ENCODE results near the gene RGL2.
A peak's percentile ranks its signal among the peaks of the same experiment; 100 is the strongest.
"Not testable (repeated sequence)": the region's sequence is repeated elsewhere in the genome, so short reads cannot be mapped to it uniquely, and the experiment has no call there.

The RGL2 gene, protein sequence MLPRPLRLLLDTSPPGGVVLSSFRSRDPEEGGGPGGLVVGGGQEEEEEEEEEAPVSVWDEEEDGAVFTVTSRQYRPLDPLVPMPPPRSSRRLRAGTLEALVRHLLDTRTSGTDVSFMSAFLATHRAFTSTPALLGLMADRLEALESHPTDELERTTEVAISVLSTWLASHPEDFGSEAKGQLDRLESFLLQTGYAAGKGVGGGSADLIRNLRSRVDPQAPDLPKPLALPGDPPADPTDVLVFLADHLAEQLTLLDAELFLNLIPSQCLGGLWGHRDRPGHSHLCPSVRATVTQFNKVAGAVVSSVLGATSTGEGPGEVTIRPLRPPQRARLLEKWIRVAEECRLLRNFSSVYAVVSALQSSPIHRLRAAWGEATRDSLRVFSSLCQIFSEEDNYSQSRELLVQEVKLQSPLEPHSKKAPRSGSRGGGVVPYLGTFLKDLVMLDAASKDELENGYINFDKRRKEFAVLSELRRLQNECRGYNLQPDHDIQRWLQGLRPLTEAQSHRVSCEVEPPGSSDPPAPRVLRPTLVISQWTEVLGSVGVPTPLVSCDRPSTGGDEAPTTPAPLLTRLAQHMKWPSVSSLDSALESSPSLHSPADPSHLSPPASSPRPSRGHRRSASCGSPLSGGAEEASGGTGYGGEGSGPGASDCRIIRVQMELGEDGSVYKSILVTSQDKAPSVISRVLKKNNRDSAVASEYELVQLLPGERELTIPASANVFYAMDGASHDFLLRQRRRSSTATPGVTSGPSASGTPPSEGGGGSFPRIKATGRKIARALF
- 92.9 to 117 reads per million in 2 donors for total RNA-seq

GRCh38 chr6:33298773-33299236 lies at the start of gene RGL2:
Gene RGL2, minus strand, starts transcription at chr6:33298942. Its CDS starts 332 bp downstream, at chr6:33298610.
- DNase-seq: peak; percentile 53

DNA sequence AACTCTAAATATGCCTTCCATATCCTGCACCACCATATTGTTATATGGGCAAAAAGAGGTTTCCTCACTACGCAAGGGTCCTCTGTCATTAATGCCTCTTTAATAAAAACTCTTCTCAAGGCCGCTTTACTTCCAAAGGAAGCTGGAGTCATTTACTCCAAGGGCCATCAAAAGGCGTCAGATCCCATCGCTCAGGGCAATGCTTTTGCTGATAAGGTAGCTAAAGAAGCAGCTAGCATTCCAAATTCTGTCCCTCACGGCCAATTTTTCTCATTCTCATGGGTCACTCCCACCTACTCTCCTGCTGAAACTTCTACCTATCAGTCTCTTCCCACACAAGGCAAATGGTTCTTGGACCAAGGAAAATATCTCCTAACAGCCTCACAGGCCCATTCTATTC lies 49.1 kb upstream of the RGL2 start:
- DNase-seq: no peak

GRCh38 chr6:33346972-33347371 lies 48.2 kb upstream of the RGL2 start:
- not testable (repeated sequence) for DNase-seq

DNA sequence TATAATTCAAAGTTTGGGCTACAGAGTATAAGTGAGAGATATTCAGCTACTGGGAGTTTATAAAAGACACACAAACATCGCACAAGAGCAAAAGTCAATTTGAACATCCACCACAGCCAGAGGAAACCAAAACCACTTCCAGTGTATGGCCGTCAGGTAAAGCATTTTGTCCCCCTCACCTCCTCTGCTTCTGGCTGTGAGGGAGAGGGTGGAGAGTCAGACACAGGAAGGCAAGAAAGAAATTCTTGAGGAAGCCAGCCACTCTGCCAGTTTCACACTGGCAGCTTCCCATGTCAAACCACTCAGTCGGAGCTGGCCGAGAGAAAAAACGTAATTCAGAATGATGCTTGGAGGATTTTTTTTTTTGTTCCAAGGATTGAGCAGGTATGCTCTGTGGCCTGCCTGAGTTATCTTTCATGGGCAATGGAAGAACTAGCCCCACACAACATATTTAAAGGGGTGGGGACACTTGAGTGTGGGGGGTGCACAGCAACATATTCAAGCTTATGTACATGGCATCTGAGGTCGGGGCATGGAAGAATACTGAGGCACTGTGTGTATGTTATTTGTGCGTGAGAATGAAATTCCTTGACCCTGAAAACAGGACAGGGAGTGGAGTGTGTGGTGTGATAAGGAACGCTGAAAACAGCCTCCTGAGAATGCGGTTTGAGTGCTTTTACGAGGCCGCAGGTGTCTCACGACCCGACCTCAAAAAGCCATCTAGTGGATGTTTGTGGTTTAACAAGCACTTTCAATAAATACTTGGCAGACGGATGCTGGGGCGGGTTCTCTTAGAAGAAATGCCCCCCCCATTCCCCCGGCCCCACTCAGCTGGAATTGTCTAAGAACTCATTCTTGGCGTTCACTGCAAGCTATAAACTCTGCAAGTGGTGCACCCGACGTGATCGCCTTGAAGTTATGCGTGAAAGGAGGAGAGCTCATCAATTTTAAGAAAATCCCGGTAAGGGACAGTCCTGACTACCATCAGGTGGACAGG lies 46.3 kb upstream of the RGL2 start:
- DNase-seq: no peak

DNA sequence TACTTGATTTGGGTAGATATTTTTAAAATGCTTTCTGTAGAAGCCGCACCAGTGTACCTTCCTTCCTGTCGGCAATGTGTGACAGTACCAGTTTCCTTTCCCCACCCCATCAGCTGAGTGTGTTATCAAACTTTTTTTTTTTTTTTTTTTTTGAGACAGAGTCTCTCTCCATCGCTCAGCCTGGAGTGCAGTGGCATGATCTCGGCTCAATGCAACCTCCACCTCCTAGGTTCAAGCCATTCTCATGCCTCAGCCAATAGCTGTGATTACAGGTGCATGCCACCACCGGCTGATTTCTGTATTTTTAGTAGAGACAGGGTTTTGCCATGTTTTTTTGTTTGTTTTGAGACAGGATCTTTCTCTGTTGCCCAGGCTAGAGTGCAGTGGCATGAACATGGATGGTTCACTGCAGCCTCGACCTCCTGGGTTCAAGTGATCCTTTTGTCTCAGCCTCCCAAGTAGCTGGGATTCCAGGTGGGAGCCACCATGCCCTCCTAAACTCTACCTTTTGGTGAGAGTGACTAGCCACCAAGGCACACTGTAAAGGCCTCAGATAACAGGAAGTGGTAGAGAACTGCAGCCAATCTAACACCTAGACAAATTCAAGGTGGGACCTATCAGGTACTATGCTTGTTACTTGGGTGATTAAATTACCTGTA lies 45.3 kb upstream of the RGL2 start:
- no peak for DNase-seq

DNA sequence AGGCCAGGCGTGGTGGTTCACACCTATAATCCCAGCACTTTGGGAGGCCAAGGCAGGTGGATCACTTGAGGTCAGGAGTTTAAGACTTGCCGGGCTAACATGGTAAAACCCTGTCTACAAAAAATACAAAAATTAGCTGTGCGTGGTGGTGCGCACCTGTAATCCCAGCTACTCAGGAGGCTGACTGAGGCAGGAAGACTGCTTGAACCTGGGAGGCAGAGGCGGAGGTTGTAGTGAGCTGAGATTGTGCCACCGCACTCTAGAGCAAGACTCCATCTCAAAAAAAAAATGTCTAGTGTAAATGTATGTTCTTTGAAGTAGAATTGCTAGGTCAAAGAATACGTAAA lies 44.8 kb upstream of the RGL2 start:
- DNase-seq: not testable (repeated sequence)

GRCh38 chr6:33339193-33339592 lies 40.5 kb upstream of the RGL2 start:
- no peak for DNase-seq

DNA sequence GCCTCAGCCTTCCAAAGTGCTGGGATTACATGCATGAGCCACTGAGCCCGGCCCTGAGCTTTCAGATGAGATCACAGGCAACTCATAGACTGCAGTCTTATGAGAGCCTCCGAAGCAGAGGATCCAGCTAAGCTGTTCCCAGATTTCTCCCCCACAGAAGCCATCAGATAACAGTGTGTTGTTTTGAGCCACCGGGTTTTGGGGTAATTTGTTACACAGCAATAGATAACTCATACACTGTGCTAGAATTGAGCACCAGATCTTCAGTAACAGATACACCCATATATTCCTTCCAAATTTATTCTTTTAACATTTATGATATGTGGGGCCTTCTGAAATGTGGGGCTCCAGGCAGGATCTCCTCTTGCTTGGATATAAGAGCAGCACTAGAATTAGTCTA lies 37.8 kb upstream of the RGL2 start:
- DNase-seq: no peak

DNA sequence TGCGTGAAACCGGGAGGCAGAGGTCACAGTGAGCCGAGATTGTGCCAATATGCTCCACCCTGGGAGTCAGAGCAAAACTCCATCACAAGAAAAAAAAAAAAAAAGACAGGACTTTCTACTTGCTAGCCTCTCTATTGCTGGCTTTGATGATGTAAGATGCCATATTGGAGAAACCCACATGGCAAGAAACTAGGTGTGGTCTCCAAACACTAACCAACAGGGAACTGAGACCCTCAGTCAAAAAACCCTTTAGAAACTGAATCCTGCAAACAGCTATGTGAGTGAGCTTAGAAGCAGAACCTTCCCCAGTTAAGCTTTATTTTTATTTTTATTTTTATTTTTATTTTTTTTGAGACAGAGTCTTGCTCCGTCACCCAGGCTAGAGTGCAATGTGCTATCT lies 37.2 kb upstream of the RGL2 start:
- DNase-seq: no peak

DNA sequence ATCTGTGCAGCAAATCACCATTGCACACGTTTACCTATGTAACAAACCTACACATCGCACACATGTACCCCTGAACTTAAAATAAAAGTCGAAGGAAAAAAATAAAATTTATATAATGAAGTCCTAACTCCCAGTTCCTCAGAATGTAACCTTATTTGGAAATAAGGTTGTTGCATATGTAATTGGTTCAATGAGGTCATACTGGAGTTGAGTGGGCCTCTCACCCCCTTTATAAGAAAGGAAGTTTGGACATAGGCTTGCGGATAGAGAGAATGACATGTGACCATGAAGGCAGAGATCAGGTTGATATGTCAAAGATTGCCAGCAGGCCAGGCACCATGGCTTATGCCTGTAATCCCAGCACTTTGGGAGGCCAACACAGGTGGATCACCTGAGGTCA lies 34.9 kb upstream of the RGL2 start:
- no peak for DNase-seq

DNA sequence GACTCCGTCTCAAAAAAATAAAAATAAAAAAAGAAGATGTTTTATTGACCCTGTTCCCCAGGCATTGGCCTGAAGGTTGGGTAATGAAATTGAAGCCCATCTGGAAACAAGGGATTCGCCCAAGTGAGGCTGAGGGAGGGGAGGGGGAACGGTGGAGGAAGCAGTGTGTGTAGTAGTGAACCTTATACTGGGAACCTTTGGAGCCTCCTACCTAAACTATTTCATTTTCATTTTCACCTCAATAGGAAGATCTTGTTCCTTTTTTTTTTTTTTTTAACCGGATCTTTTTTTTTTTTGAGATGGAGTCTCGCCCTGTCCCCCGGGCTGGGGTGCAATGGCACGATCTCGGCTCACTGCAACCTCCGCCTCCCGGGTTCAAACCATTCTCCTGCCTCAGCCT lies 32.0 kb upstream of the RGL2 start:
- no peak for DNase-seq

GRCh38 chr6:33329058-33329457 lies 30.3 kb upstream of the RGL2 start:
- no peak for DNase-seq

- DNase-seq: no peak
These were observed 25.4 kb upstream of the RGL2 start for GRCh38 chr6:33324125-33324524.

- DNase-seq: no peak
These were observed 24.8 kb upstream of the RGL2 start for GRCh38 chr6:33323623-33323948.

GRCh38 chr6:33321227-33321626 lies 22.5 kb upstream of the RGL2 start:
- no peak for DNase-seq

DNA sequence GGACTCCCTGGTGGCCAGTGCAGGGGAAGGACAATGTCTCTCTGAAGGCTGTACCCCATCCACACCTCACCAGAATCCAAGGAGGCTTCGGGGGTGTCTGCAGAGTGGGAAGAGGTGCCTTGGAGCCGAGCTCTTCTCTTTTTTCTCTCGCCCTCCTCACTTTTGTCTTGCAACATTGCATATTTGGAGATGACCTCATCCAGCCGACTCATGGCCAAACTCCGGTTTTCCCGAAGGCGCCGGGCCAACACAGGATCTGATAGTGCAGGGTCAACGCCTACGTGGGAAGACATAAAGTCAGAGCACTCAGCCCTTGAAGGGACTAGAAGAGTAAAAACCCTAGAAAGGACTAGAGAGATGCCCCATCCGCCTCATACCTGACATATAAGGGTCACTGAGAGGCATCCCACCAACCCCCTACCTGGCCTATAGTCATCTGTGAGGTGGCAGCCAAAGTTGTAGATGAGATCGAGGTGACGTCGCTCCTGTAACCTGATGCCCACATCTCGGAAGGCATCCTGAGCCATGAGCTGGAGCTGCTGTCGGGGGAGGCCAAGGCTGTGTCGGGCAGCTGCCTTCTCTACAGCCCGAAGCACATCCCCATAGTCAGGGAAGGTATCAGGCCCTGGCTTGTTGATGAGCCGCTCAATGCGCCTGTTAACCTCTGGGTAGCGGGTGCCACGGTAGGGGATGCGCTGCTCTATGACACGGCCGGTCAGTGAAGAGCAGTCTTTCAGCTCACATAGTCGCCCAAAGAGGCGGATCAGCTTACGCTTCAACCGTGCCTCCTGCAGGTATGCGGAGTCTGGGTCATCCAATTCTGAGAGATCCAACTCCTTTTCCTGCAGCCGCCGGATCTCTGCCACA lies 21.8 kb upstream of the RGL2 start:
- DNase-seq: no peak

DNA sequence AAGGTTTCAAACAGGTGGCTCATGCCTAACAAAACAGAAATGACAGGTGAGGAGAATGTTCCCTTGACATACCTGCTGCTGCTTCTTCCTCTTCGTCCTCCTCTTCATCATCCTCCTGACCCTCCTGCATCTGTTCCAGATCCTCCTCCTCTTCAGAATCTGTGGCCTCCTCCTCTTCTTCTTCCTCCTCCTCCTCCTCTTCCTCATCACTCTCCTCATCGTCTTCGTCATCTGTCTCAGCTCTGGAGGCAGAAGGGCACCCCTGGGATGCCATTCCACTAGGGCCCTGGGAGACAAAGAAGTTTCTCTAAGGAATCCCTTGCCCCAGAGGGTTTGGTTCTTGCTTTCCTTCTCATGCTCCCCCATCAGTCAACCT lies 21.2 kb upstream of the RGL2 start:
- DNase-seq: no peak

- DNase-seq: no peak
These were observed 19.8 kb upstream of the RGL2 start for GRCh38 chr6:33318426-33319073.

- DNase-seq: peak; percentile 84
These were observed 19.1 kb upstream of the RGL2 start, which contains the start of gene ZBTB22 for GRCh38 chr6:33317669-33318425. Gene ZBTB22, minus strand, starts transcription at chr6:33317744. Its CDS starts 828 bp downstream, at chr6:33316916.

GRCh38 chr6:33317419-33317668 lies 18.6 kb upstream of the RGL2 start:
- DNase-seq: no peak
